Right renal pelvis (tissue), 4 donors: ENCODE results near the gene ADAMTS3. TPM values are rescaled to one million over a fixed set of nuclear protein-coding genes. Genes with fewer than 3 reads are reported as not detected.
A peak's percentile ranks its signal among the peaks of the same experiment; 100 is the strongest.
"Not testable (repeated sequence)": the region's sequence is repeated elsewhere in the genome, so short reads cannot be mapped to it uniquely, and the experiment has no call there.

Source experiments
- DNase-seq, 4 donors: peaks; one replicate each; pipeline ENCODE4 v3.0.0-alpha.2; 2013; ENCODE audit warnings: low read depth in 4 of 4, low spot score in 3 of 4, missing footprints in 1 of 4
- polyA plus RNA-seq, 4 donors: library from polyadenylated mRNA; unstranded; fragments of 120-200 nt; gene quantifications; one replicate each; pipeline ENCODE4 v1.2.1, GENCODE V29; 2013; ENCODE audit not compliant: insufficient read length in 4 of 4

The ADAMTS3 gene
- polyA plus RNA-seq, 4 donors, result 9.6 to 12.5 (median 9.8) TPM

DNA sequence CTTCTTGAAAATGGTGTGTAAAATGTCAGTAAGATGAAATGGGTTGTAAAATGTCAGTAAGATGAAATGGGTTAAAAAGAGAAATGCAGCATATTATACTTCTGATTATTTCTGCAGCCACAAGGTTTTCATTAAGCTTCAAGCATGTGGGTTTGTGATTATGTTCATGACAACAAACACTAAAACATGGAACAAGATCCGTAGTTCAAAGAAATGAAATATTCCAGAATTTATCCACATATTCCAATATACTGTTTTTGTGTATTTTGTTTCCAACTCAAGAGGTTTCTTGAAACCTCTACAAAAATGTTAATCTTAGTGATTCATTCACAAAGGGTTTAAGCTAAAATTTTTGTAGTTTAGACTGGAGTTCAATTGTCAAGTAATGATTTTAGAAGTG is 84.0 kb downstream of the ADAMTS3 start:
- no peak for DNase-seq

DNA sequence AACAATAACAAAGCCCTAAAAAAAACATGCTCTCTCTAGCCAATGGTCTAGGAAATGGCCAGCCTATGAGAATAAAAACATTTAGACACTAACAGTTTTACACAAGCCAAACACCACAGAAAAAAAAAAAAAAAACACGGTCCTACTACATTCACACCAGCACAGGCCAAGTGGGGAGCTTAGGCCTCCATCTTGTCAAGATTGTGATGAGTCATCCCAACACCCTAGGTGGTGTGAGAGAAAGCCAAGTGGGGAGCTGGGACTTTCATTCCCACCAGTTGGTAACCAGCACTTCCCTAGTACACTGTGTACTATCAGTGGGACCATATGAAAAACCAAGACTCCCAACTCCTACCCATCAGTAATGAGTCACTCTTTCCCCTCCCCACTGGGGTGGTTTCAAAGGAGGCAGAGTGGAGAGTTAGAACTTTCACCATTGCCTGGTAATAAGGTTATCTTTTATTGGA is 95.6 kb downstream of the ADAMTS3 start:
- no peak for DNase-seq

DNA sequence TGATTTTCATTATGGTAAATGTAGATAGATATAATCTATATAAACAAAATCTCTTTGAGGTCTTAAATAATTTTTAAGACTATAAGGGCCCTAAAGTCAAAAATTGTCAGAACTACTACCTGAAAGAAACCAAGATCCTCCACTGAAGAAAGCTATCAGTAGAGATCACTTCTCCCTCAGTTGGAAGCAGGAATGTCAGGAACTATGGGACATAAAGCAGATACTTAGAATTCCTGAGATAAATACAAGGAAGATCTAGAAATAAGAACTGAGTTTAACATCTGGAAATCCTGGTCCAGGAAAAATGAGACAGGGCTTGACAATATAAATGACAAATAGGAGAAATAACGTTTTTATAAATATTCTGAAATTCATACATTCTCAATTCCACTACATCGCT is 97.2 kb downstream of the ADAMTS3 start:
- DNase-seq, result no peak

DNA sequence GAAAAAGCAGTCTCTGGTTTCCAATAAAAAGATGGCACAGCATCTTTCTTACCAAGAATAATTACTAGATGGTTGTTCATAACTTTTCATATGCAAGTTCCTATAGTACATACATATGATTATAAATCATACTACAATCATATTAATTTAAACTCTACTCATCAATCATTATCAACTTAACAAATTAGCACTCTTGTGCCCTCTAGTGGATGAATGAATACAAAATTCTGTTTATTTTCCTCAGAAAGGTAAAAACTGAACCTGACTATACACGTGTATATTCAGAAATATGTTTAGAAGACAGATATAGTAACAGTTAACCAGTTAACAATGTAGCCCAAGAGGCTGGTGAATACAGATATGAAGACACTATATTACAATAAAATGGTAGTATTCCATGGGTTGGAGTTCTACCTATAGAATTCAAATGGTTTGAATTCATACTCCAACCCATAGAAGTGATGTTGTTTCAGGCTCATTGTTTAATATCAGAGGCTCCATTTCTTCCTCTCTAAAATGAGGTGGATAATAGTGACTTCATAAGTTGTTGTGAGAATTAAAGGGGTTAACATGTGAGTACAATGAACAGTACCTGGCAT is 100.0 kb downstream of the ADAMTS3 start:
- peak in 2 of 4 donors; percentile 3 for DNase-seq

DNA sequence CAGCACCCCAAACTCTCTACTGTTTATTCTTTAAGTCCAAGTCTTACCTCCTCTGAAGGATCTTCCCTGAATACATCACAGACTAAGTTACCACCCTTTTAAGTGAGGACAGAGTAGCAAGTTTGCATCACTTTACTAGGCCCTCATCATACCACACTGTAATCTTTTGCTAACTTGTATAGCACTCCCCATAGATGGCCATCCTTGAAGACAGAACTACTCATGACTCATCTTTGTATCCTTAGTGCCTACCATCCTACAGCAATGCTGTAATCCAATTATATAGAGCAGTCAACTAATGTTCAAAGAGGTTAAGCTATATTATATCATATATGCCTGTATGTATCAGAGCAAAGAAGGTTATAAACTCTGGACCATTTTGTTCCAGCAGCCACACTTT is 101.4 kb downstream of the ADAMTS3 start:
- no peak for DNase-seq

DNA sequence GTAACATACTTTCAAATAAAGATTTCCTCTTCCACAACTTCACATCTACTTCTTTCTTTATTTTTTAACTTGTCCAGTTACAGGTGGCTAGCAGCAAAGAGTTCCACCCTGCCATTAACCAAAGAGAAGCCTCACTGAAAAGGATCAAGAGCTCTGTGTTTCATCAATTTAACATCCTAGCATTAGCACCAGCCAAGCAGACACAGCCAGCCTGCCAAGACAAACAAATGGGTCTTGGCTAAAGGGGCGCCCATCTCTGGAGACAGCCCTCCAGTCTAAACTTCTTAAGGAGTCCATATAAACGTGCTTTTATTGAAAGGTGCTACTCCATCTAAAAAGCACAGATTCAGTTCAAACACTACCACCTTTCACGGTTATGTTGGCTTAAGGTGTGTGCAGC is 105.3 kb downstream of the ADAMTS3 start:
- no peak for DNase-seq

DNA sequence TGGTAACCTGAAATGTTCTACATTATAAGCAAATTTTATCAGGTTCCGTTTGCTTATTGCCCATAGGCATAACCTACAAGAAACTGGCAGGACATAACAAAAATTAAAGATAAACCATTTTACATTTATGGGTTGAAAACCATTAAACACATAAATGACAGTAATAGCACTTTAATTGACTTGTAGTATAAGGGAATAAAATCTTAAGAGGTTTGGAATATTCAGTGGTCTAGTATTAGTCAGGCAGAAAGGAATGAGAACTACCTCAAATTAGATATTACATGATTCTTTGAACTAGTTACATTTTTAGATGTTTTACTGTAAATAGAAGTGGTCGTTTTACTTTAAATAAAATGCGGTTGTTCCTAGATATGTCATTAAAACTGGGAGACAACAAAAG is 111.9 kb downstream of the ADAMTS3 start:
- no peak for DNase-seq

DNA sequence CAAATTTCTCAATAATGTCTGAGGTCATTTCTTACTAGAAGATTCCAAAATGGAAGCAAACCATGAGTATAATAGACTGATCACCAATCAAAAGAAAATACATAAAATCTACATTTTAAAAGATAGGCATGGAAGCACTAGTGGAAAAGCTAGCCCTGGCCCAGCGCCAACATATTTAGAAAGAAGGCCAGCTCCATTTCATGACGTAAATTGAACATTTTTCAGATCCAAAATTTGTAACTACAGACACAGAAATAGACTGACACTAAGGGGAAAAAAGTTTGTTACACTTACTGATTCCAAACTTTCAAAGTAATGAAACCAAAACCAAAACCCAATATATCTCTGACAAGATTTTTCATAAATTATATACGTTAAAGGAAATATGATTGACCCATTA is 117.7 kb downstream of the ADAMTS3 start:
- no peak for DNase-seq

DNA sequence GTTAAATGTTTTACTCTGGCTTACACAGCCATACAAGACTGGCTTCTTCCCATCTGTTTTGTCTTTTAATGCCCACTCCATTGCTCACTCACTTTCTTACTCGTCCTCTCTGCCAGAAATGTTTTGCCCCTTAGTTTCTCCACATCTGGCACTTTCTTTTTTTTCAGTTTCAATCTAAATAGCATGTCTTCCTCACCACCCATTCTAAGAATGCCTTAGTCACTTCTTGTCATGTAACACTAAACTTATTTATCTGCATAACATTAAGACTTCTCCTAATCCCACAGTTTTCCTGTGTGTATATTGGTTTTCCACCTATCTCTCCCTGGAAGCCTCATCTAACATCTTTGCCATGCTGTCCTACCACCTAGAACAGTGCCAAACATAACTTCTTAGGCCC is 119.3 kb downstream of the ADAMTS3 start:
- DNase-seq, result no peak

DNA sequence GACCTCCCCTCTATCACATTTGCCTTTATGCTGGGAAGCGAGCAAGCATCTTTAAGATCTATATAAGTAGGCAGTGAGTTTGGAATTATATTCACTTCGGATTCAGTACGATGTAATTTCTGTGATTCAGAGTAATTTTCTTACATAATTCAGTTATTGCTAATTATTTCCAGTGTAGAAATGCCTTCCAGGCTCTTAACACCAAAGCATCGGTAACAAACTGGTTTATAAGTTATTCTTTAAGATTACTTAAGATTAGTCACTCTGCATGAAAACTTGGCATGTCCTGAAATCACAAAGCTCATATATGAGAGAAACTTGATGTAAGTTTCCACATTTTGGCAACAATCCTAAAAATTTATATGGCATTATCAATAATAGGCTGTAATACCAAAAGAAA is 120.8 kb downstream of the ADAMTS3 start:
- no peak for DNase-seq

DNA sequence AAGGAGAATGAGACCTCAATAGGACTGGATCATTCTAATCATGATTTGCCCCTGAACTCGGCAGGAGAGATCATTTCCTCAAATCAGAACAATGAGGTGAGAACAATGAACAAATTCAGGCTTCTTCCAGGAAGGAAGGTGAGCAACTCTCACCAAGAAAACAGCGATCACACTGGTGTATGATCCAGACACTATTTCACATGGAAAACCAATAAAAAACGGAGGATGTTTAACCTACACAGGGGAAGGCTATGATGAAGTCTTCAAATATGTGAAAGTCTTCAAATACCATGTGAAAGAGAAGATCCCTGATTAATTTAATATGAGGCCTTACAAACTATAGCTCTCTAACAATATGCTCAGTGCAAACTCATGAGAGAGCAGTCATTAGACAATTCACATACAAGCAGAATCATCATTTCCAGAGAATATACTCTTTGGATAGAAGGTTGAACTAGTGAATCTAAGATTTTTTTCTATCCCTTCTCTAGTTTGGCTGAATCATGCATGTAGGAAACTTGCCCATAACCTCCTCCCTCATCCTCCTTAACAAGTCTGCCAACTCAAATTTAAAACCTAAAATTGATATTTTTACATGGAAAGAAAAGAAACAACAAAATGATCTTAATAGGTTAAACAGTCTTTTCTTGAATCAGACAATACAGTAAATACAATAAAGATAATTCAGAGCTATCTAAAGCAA is 122.5 kb downstream of the ADAMTS3 start:
- no peak for DNase-seq

DNA sequence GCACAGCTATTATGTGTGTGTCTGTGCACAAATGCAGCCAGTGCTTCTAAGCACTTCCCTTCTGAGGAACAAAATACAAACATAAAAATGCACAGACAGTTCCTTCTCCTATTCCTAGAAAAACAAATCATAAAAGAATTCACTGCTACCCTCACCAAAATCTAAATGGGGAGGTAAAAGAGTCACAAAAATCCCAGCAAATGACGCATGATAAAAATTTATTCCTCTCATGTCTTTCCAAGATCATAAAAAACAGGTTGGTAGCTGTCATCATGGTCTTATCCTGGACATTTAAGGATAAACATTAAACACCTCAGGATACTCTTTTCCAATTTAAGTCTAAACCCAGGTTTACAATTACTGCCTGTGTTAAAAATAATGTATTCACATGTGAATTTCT is 124.9 kb downstream of the ADAMTS3 start:
- no peak for DNase-seq

DNA sequence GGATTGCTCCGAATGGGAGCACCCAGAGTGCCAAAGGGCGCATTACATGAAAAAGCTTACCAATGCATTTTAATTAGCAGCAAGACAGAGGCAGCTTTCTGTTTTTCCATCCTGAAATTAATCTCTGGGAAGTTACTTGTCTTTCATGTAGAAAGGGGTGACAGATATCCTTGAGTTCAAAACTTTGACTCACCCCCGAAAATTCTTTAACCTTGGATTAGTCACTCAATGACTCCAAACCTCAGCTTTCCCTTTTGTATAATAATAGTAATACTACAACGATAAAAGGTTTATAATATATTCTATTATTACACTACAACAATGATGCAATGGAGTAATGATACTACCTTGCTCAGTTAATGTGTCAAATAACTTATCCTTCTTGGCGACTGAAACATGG is 126.3 kb downstream of the ADAMTS3 start:
- DNase-seq, result no peak

DNA sequence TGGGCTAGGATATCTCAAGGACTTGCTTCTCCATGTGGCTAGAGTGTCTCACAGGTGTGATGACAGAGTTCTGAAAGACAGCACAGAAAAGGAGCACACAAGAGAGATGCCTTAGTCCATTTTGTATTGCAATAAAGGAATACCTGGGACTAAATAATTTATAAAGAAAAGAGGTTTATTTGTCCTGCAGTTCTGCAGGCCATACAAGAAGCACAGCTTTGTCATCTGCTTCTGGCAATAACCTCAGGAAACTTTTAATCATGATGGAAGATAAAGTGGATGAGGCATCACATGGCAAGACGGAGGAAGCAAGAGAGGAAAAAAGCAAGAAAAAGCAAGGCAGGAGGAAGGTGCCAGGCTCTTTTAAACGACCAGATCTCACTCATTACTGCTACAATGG is 126.9 kb downstream of the ADAMTS3 start:
- no peak for DNase-seq

DNA sequence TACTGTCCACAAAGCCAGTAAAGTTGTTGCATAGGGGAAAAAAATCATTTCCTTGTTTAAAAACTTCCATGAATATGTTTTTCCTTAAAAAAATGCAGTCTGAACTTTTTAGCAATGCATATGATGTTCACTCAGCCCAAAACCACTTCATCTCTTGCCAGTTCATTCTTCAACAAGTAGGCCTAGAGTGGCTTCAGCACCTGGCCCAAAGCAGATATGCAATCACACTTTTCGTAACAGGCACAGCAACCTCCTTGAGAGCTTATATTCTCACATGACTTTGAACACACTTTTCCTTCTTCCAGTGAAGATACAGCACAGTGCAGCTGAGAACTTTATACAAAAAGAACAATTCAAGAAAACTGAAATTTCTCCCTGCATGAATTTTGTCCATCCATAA is 128.6 kb downstream of the ADAMTS3 start:
- DNase-seq, result no peak

DNA sequence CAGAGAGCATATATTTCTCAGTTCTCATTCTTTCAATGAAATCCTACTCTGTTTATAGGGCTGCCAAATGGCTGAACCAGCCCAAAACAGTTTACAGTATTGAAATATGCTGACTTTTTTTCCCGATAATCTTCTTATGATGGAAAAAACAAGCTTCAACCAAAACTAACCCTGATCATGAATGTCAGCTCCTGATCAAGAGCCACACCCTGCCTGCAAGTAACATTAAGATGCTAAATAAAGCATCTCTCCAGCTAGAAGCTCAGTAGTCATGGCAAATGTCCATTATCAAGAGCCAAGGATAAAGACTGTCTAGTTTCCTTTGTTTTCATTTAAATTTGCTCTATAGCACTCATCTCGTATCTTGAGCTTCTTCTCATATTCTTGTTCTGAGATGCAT is 136.0 kb downstream of the ADAMTS3 start:
- no peak for DNase-seq

DNA sequence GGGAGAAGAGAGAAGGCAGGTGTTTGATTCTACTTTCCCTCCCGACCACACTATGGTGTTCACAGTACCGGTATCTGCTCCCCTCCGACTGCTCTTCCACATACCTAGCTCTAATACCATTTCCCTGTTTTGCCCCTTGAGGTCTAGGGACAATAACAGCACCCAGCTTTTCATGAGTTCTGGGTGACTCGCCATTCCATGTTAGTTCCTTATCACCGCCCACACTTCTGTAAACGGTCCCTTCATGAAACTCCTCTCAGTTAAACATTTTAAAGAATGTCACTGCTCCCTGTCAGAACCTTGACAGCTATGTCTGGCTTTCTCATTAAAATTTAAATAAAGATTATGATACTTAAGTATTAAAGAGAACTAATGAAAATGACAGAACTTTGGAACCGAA is 136.7 kb downstream of the ADAMTS3 start:
- DNase-seq, result no peak

DNA sequence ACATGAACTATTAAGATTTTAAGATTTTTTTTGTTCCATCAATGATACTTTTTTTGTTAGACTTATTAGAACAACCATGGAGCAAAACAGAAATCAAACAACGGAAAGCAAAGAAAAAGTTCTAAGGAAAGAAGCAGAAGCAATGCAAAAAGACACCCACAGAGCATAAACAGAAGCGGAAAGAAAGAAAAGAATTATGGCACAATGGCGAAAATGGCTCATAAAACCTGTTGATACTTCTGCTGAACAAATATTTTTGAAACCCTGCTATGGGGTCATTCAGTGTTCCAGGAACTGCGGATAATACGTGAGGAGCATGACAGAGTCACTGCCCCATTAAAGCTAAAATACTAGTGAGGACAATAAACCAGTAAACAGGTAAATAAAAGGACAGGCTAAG is 138.0 kb downstream of the ADAMTS3 start:
- DNase-seq, result no peak

DNA sequence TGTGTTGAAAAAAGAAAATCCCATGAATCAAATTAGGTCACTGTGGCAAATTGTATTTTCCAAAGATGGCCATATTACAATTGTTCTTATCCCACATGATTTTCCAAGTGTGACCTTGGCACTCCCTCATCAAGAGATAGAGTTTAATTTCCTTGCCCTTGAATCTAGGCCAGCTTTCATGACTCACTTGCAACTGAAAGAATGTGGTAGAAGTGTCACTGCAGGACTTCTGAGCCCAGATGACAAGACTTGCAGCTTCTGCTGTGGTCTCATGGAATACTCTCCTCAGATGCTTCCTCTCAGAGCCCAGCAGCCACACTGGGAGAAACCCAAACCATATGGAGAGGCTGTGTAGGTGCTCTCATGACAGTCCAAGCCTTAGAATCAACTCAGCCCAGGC is 139.0 kb downstream of the ADAMTS3 start:
- no peak for DNase-seq

DNA sequence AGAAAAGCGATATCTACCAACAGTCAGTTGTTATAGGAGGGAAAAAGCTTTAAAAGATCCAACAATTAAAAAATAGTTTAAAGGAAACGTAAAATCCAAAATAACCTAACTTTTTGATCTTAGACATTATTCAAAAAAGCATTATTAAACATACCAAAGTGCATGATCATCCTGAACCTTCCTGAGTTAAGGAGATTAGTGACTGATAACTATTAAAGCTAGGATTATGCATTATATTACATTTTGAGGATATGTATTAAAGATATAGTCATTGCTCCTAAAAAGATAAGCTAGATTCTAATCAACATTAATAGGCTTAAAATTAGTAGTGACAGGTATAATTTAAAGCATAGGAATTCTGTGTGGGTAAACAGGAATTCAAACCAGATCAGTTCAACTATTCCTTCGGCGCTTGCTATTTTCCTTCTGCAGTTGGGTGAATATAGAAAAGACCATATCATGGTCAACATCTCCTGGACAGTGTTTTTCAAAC is 139.6 kb downstream of the ADAMTS3 start:
- DNase-seq, result no peak

DNA sequence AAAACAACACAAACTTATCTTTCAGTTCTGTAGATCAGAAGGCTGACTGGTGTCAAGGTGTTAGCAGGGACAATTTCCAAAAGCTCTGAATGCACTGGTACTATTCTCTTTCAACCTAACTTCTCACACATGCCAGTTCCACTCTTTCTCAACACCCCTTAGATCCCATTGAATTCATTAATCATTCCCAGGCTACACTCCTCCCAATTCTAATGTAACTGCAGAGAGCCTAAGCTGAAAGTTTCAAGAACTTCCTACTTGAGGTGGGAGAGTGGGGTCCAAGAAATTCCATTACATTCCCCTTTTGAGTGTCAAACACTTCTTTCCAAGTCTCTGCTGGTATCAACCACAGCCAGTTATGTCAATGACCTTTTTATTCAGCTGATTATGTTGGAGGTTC is 142.0 kb downstream of the ADAMTS3 start:
- no peak for DNase-seq

DNA sequence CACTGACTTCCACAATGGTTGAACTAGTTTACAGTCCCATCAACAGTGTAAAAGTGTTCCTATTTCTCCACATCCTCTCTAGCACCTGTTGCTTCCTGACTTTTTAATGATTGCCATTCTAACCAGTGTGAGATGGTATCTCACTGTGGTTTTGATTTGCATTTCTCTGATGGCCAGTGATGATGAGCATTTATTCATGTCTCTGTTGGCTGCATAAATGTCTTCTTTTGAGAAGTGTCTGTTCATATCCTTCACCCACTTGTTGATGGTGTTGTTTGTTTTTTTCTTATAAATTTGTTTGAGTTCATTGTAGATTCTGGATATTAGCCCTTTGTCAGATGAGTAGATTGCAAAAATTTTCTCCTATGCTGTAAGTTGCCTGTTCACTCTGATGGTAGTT is 143.1 kb downstream of the ADAMTS3 start:
- not testable (repeated sequence) for DNase-seq
